Panc1 (cell line): Measurements from ENCODE around the gene ABO. TPM values are rescaled to one million over a fixed set of nuclear protein-coding genes. Genes with fewer than 3 reads are reported as not detected.
"Not testable (repeated sequence)": the region's sequence is repeated elsewhere in the genome, so short reads cannot be mapped to it uniquely, and the experiment has no call there.

Experiments used
- ATAC-seq: fragments of 200-7000 bp; cut with Tn5 transposase; 2 replicates; pipeline ENCODE4 v1.9.1; 2020; ENCODE audit warnings: mild to moderate bottlenecking, moderate library complexity
- BruUV-seq: library from RNA; stranded (reverse); fragments of 400-500 nt; replicated peaks from 2 replicates; lab custom pipeline; 2021; lab: Mats Ljungman, UMichigan
- CTCF ChIA-PET: fragments of 300-600 bp; sonication (Branson Sonifier 250); formaldehyde crosslinking; loops from one replicate; lab custom pipeline; 2022; ENCODE audit warnings: antibody characterized with exemption; lab: Charles Lee
- POLR2A ChIA-PET: fragments of 300-600 bp; sonication (Branson Sonifier 250); formaldehyde crosslinking; loops from one replicate; lab custom pipeline; 2022; ENCODE audit warnings: antibody characterized with exemption; lab: Charles Lee
- DNase-seq: peaks from one replicate; pipeline ENCODE4 v3.0.0-alpha.2; 2010; ENCODE audit warnings: low read depth, low spot score
- H3K27ac ChIP-seq: 2 replicates; pipeline ENCODE4 v1.5.1; 2011; ENCODE audit warnings: mild to moderate bottlenecking, low read length, inconsistent platforms
- H3K27me3 ChIP-seq: fragments of 200-500 bp; sonication (Bioruptor generic); 2 replicates; pipeline ENCODE4 v1.6.0; 2014; ENCODE audit warnings: low read length, inconsistent platforms; ENCODE audit not compliant: control insufficient read depth, insufficient read depth
- H3K36me3 ChIP-seq: fragments of 200-500 bp; sonication (Bioruptor generic); 2 replicates; pipeline ENCODE4 v1.5.1; 2014; ENCODE audit warnings: inconsistent platforms, mild to moderate bottlenecking, low read length, moderate library complexity; ENCODE audit not compliant: control insufficient read depth, insufficient read depth
- H3K4me1 ChIP-seq: 2 replicates; pipeline ENCODE4 v1.5.1; 2011; ENCODE audit warnings: inconsistent platforms, mild to moderate bottlenecking, low read length, moderate library complexity; ENCODE audit not compliant: control insufficient read depth, insufficient read depth
- H3K4me3 ChIP-seq, 2 experiments: 2 replicates each; pipeline ENCODE4 v1.5.1; 2011 to 2012; ENCODE audit warnings: low read depth in 2 of 2, low read length in 2 of 2, mild to moderate bottlenecking in 2 of 2, inconsistent platforms in 1 of 2, moderate library complexity in 1 of 2
- H3K9me3 ChIP-seq: fragments of 200-500 bp; sonication (Bioruptor generic); 2 replicates; pipeline ENCODE4 v1.5.1; 2014; ENCODE audit warnings: low read depth, mild to moderate bottlenecking, inconsistent platforms, low read length, moderate library complexity; ENCODE audit not compliant: control insufficient read depth, insufficient read depth
- POLR2AphosphoS5 ChIP-seq: IDR thresholded peaks from 2 replicates; pipeline ENCODE4 v1.6.1; 2012; ENCODE audit warnings: mild to moderate bottlenecking, low read depth, low read length, moderate library complexity
- SIN3A ChIP-seq: IDR thresholded peaks from 2 replicates; pipeline ENCODE4 v1.6.1; 2012; ENCODE audit warnings: low read depth, mild to moderate bottlenecking, low read length, moderate library complexity, borderline replicate concordance; ENCODE audit not compliant: insufficient read depth
- in situ Hi-C: cut with HindIII; loops from 2 replicates; pipeline ENCODE4 v1.10.0; 2016; ENCODE audit warnings: low sequenced_read_pairs, low pct_unique_long_range_greater_than_20kb
- intact Hi-C: fragments of 100-400 bp; cut with micrococcal nuclease; formaldehyde crosslinking; loops from one replicate; pipeline ENCODE4 v1.10.0; 2022; ENCODE audit not compliant: unreplicated experiment
- total RNA-seq: library from RNA; stranded (reverse); gene quantifications from one replicate; pipeline ENCODE4 v1.2.1, GENCODE V29; 2021; ENCODE audit not compliant: unreplicated experiment
- TF ChIP-seq, protein P1 (sequence below): fragments of 450-650 bp; IDR thresholded peaks from 2 replicates; pipeline ENCODE4 v1.5.1; 2017; ENCODE audit warnings: mild to moderate bottlenecking
- TF ChIP-seq, protein P2 (sequence below), 2 experiments: IDR thresholded peaks; 2 replicates each; pipeline ENCODE4 v1.6.1; 2011 to 2012; ENCODE audit warnings: low read depth in 2 of 2, control low read depth in 1 of 2, low read length in 1 of 2, mild to moderate bottlenecking in 1 of 2, moderate library complexity in 1 of 2; ENCODE audit not compliant: insufficient read depth in 1 of 2

Gene ABO
- total RNA-seq, 1 experiment from 2014 or later: 0.10 TPM

DNA sequence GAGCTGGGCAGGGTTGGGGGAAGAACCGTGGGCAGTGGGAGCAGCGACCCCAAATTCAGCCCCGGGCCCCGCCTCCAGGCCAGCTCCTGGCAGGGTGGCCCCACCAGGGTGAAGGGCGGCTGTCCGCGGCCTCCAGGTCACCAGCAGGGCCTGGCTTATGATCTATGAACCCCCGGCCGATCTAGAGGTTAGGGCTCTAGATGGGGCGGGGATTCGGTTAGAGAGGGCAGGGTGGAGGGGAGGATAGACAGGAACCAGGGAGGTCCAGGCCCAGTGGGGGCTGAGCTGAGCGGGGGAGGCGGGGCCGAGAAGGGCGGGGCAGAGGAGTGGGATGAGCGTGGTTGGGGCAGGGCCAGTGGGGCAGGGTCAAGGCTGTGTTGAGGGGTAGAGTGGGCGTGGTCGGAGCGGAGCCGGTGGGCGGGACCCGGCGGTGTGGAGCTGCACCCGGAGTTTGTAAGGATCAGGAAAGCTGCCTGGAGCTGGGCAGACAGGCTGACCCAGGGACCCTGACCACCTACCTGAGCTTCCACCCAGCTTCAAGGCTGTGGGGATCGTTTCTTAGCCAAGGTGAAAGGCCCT lies 36.6 kb downstream of the ABO start:
- Histone ChIP-seq H3K4me1 (no peaks in the 10 kb centered on the region), H3K4me3 (peak overlapping the region; percentile 43 to 67), H3K27ac (peak overlapping the region; percentile 74), H3K9me3 (no peaks in the 10 kb centered on the region), H3K27me3 (no peaks in the 10 kb centered on the region), H3K36me3 (no peaks in the 10 kb centered on the region)
- TF ChIP-seq POLR2AphosphoS5 (no peak), SIN3A (no peak)
- TF ChIP-seq, protein P1, sequence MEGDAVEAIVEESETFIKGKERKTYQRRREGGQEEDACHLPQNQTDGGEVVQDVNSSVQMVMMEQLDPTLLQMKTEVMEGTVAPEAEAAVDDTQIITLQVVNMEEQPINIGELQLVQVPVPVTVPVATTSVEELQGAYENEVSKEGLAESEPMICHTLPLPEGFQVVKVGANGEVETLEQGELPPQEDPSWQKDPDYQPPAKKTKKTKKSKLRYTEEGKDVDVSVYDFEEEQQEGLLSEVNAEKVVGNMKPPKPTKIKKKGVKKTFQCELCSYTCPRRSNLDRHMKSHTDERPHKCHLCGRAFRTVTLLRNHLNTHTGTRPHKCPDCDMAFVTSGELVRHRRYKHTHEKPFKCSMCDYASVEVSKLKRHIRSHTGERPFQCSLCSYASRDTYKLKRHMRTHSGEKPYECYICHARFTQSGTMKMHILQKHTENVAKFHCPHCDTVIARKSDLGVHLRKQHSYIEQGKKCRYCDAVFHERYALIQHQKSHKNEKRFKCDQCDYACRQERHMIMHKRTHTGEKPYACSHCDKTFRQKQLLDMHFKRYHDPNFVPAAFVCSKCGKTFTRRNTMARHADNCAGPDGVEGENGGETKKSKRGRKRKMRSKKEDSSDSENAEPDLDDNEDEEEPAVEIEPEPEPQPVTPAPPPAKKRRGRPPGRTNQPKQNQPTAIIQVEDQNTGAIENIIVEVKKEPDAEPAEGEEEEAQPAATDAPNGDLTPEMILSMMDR: no peak
- TF ChIP-seq, protein P2, sequence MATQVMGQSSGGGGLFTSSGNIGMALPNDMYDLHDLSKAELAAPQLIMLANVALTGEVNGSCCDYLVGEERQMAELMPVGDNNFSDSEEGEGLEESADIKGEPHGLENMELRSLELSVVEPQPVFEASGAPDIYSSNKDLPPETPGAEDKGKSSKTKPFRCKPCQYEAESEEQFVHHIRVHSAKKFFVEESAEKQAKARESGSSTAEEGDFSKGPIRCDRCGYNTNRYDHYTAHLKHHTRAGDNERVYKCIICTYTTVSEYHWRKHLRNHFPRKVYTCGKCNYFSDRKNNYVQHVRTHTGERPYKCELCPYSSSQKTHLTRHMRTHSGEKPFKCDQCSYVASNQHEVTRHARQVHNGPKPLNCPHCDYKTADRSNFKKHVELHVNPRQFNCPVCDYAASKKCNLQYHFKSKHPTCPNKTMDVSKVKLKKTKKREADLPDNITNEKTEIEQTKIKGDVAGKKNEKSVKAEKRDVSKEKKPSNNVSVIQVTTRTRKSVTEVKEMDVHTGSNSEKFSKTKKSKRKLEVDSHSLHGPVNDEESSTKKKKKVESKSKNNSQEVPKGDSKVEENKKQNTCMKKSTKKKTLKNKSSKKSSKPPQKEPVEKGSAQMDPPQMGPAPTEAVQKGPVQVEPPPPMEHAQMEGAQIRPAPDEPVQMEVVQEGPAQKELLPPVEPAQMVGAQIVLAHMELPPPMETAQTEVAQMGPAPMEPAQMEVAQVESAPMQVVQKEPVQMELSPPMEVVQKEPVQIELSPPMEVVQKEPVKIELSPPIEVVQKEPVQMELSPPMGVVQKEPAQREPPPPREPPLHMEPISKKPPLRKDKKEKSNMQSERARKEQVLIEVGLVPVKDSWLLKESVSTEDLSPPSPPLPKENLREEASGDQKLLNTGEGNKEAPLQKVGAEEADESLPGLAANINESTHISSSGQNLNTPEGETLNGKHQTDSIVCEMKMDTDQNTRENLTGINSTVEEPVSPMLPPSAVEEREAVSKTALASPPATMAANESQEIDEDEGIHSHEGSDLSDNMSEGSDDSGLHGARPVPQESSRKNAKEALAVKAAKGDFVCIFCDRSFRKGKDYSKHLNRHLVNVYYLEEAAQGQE (IDR thresholded peaks at IDR 0.05; ENCODE audit: insufficient read depth in 1 of 2, low read depth in 2 of 2, low read length in 1 of 2): no peak
- in situ Hi-C loops: no loop called here
- BruUV-seq: no TSS peak
- ChIA-PET POLR2A (interaction anchor here (0.6 kb wide), 1 partner anchor 110 kb away, joined by 4 read pairs; no protein-coding TSS in a partner anchor), CTCF (interaction anchor here (0.5 to 1.7 kb wide), 4 partner anchors 20 to 52 kb away, joined by 3 to 7 read pairs (median 4); no protein-coding TSS in a partner anchor)
- intact Hi-C loops: no loop called here
- ATAC-seq (peak; percentile 94), DNase-seq (no peak)

DNA sequence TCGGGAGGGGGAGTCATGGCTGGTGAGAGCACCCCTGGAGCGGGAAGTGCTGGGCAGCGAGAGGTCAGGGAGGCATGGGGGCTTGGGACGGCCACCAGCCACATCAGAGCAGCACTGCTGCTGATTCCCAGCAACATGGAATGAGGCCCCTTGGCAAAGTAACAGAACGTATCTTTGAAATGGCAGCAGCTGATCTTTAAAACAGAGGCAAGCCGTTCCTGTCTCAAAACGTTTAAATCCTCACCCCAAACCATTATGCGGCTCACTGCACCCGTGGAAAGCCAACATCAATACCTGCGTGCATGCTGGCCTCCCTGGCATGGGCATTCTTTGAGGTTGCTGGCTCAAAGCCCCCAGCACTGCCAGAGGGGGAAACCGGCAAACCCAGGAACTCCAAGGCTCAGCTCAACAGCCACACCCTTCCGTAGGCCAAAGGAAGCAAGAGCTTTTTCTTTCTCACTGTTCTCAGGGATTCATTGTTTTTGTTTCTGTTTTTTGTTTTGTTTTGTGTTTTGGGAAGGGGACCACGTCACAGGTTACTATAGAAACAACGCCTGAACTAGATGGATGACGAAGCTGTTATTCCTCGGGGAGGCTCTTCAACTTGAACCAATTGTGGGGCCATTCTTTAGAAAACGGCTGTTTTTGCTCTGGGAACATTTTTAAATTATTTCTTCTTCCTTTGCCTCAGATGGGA lies 37.8 kb downstream of the ABO start:
- Histone ChIP-seq H3K36me3 (no peaks in the 10 kb centered on the region), H3K27me3 (no peaks in the 10 kb centered on the region), H3K4me1 (no peaks in the 10 kb centered on the region), H3K9me3 (no peaks in the 10 kb centered on the region), H3K27ac (no peak overlapping the region), H3K4me3 (no peak overlapping the region)
- POLR2A ChIA-PET: no interaction called here
- TF ChIP-seq SIN3A: no peak
- TF ChIP-seq, protein P2 (IDR thresholded peaks at IDR 0.05; ENCODE audit: insufficient read depth in 1 of 2, low read depth in 2 of 2, low read length in 1 of 2): no peak
- CTCF ChIA-PET: interaction anchor here (1.7 kb wide), 1 partner anchor 51 kb away, joined by 7 read pairs; no protein-coding TSS in a partner anchor
- no TSS peak for BruUV-seq
- no peak for DNase-seq
- intact Hi-C loops: no loop called here
- no peak for ATAC-seq
- in situ Hi-C loops: no loop called here

DNA sequence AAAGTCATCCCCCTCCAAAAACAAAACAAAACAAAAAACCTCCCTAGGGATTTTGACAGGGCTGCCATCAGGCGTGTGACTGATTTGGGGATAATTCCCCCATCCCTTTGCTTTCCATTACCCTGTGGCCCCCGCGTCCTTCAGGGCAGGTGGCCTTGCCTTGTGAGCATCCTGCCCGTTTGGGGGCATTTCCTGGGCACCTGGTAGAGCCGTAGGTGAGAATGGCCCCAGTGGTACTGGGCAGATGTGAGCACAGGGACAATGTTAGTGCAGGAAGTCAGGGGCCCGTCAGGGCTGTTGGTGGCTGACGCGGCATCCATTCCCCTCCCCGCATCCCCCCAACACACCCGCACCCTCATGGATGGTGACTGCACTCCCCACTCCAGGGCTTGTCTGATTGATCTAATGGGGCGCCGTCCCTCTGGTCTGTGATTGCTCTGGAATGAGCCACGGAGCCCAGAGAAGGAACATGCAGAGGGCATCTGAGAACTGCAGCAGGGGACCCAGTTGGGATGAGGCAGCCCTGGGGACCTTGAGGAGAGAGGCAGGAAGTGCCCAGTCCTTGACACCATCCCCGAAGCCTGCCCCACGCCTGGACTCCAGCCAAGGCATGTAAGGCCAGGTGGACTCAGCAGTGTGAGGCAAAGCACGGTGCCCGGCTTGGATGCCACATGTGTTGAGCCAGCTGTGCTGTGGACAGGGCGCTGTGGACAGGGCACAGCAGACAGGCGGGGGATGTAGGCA lies 38.5 kb downstream of the ABO start:
- in situ Hi-C loops, DNase-seq, intact Hi-C loops, H3K27me3 ChIP-seq, H3K4me1 ChIP-seq, BruUV-seq, POLR2A ChIA-PET, H3K27ac ChIP-seq, CTCF ChIA-PET, ATAC-seq, H3K4me3 ChIP-seq, H3K36me3 ChIP-seq, H3K9me3 ChIP-seq: not testable (repeated sequence)
